Endothelial cell of umbilical vein (primary cell): ENCODE measurements around the gene EPHB6. TPM values are rescaled to one million over a fixed set of nuclear protein-coding genes. Genes with fewer than 3 reads are reported as not detected.

ENCODE experiments used
- BruUV-seq: library from RNA; stranded (reverse); fragments of 400-500 nt; replicated peaks from 2 replicates; lab custom pipeline; 2021; lab: Mats Ljungman, UMichigan
- CTCF ChIA-PET: fragments of 300-600, 350-600 bp; sonication (Branson Sonifier 250); formaldehyde crosslinking; loops from one replicate; lab custom pipeline; 2021; ENCODE audit warnings: antibody characterized with exemption, inconsistent platforms; lab: Charles Lee
- POLR2A ChIA-PET: fragments of 300-600, 350-600 bp; sonication (Branson Sonifier 250); formaldehyde crosslinking; loops from one replicate; lab custom pipeline; 2021; ENCODE audit warnings: antibody characterized with exemption, inconsistent platforms; lab: Charles Lee
- DNase-seq: peaks from one replicate; pipeline ENCODE4 v3.0.0-alpha.2; 2011; ENCODE audit warnings: low read depth, low spot score
- FAIRE-seq: peaks from 2 replicates; lab custom pipeline; 2011; peaks lifted over from hg19 to GRCh38; lab: Jason Lieb, UNC
- H2AFZ ChIP-seq: 2 replicates; pipeline ENCODE4 v1.6.0; 2012; ENCODE audit warnings: low read depth, low read length, control low read depth, inconsistent platforms
- H3K27ac ChIP-seq: 2 replicates; pipeline ENCODE4 v1.5.1; 2011; ENCODE audit warnings: low read depth, mild to moderate bottlenecking, control low read depth, low read length, moderate library complexity; ENCODE audit not compliant: insufficient read depth
- H3K27me3 ChIP-seq, 2 experiments: 2 replicates each; pipeline versions ENCODE4 v1.6.0 to v1.6.1; 2011; ENCODE audit warnings: low read length in 2 of 2, mixed read lengths in 1 of 2; ENCODE audit not compliant: control insufficient read depth in 2 of 2, insufficient read depth in 2 of 2
- H3K36me3 ChIP-seq, 2 experiments: 2 replicates in 1 of 2; 3 replicates in 1 of 2; pipeline ENCODE4 v1.5.1; 2011; ENCODE audit warnings: low read length in 2 of 2, mild to moderate bottlenecking in 1 of 2, moderate library complexity in 1 of 2; ENCODE audit not compliant: control insufficient read depth in 2 of 2, insufficient read depth in 2 of 2; ENCODE audit errors: extremely low read depth in 1 of 2
- H3K4me1 ChIP-seq: 3 replicates; pipeline ENCODE4 v1.5.1; 2011; ENCODE audit warnings: mild to moderate bottlenecking, low read length; ENCODE audit not compliant: control insufficient read depth, insufficient read depth; ENCODE audit errors: extremely low read depth
- H3K4me2 ChIP-seq: 2 replicates; pipeline ENCODE4 v1.6.1; 2011; ENCODE audit warnings: low read length, control low read depth, mixed read lengths; ENCODE audit not compliant: insufficient read depth
- H3K4me3 ChIP-seq, 3 experiments: fragments of 200-600 bp in 1 of 3; sonication (generic), shearing (Covaris generic) in 1 of 3; replicated peaks in 1 of 3; 2 replicates each; pipeline ENCODE4 v1.5.1; 2011 to 2016; ENCODE audit warnings: control low read depth in 3 of 3, low read length in 3 of 3, mild to moderate bottlenecking in 2 of 3, inconsistent platforms in 1 of 3, low read depth in 1 of 3, moderate library complexity in 1 of 3; ENCODE audit not compliant: insufficient read depth in 1 of 3
- H3K79me2 ChIP-seq: 2 replicates; pipeline ENCODE4 v1.6.0; 2012; ENCODE audit warnings: low read length, inconsistent platforms; ENCODE audit not compliant: control insufficient read depth, insufficient read depth
- H3K9ac ChIP-seq: replicated peaks from 2 replicates; pipeline ENCODE3; 2011; ENCODE audit warnings: low read length, control low read depth; ENCODE audit not compliant: insufficient read depth; ENCODE audit errors: extremely low read depth
- H3K9me1 ChIP-seq: replicated peaks from 3 replicates; pipeline ENCODE4 v1.6.0; 2011; ENCODE audit warnings: mild to moderate bottlenecking, low read length; ENCODE audit not compliant: control insufficient read depth, insufficient read depth; ENCODE audit errors: extremely low read depth
- H3K9me3 ChIP-seq: replicated peaks from 2 replicates; pipeline ENCODE4 v1.5.1; 2012; ENCODE audit warnings: low read length, inconsistent platforms; ENCODE audit not compliant: control insufficient read depth, insufficient read depth
- H4K20me1 ChIP-seq: replicated peaks from 2 replicates; pipeline ENCODE3; 2011; ENCODE audit warnings: mild to moderate bottlenecking, low read length; ENCODE audit not compliant: control insufficient read depth, insufficient read depth; ENCODE audit errors: extremely low read depth
- CTCF ChIP-seq, 2 donors: IDR thresholded peaks; 1 replicate in 1 of 2; 2 replicates in 1 of 2; pipeline ENCODE4 v1.5.1; 2011; ENCODE audit warnings: low read length in 2 of 2, mild to moderate bottlenecking in 2 of 2, moderate library complexity in 2 of 2, control low read depth in 1 of 2, inconsistent platforms in 1 of 2, low read depth in 1 of 2; ENCODE audit not compliant: insufficient read depth in 1 of 2; ENCODE audit errors: extremely low read depth in 1 of 2
- EZH2 ChIP-seq: IDR thresholded peaks from 2 replicates; pipeline ENCODE4 v1.6.1; 2012; ENCODE audit warnings: borderline replicate concordance, low read depth, mild to moderate bottlenecking, moderate library complexity, low read length, inconsistent platforms; ENCODE audit not compliant: severe bottlenecking
- FOS ChIP-seq: IDR thresholded peaks from 2 replicates; pipeline ENCODE4 v1.6.1; 2011; ENCODE audit warnings: mild to moderate bottlenecking, low read length, moderate library complexity, borderline replicate concordance; ENCODE audit not compliant: insufficient read depth
- GATA2 ChIP-seq: IDR thresholded peaks from 2 replicates; pipeline ENCODE4 v1.7.0; 2011; ENCODE audit warnings: low read depth, mild to moderate bottlenecking, moderate library complexity, mixed read lengths, low read length; ENCODE audit not compliant: insufficient read length, insufficient read depth
- JUN ChIP-seq: IDR thresholded peaks from 2 replicates; pipeline ENCODE4 v1.6.1; 2011; ENCODE audit warnings: borderline replicate concordance, low read depth; ENCODE audit not compliant: insufficient read length, insufficient read depth
- MAX ChIP-seq: IDR thresholded peaks from 2 replicates; pipeline ENCODE4 v1.6.1; 2011; ENCODE audit not compliant: insufficient read depth, insufficient read length
- MYC ChIP-seq: IDR thresholded peaks from one replicate; pipeline ENCODE4 v1.6.1; 2011; ENCODE audit warnings: mild to moderate bottlenecking, low read depth, low read length
- POLR2A ChIP-seq: IDR thresholded peaks from 2 replicates; pipeline ENCODE4 v1.6.1; 2012; ENCODE audit warnings: low read depth, mild to moderate bottlenecking, control low read depth, low read length
- POLR2AphosphoS5 ChIP-seq: IDR thresholded peaks from 2 replicates; pipeline ENCODE4 v1.6.1; 2012; ENCODE audit warnings: low read depth, mild to moderate bottlenecking, control low read depth, low read length, moderate library complexity; ENCODE audit not compliant: insufficient read depth
- dilution Hi-C: fragments of 300-500 bp; cut with MboI; formaldehyde crosslinking; loops from one replicate; pipeline ENCODE4 v1.15.0; 2019; ENCODE audit warnings: low sequenced_read_pairs; ENCODE audit not compliant: extremely low pct_ligation_motif_present
- intact Hi-C: fragments of 100-400 bp; cut with micrococcal nuclease; formaldehyde crosslinking; loops from one replicate; pipeline ENCODE4 v1.10.0; 2022
- polyA plus RNA-seq, 4 experiments: library from polyadenylated mRNA; depleted of rRNA in 3 of 4; stranded (reverse) in 3 of 4; unstranded in 1 of 4; fragments of >200 nt; gene quantifications; 2 replicates each; pipeline versions ENCODE4 v1.2.1 to v1.2.3, GENCODE V29; 2011 to 2012; ENCODE audit warnings: missing spikeins in 1 of 4
- total RNA-seq: library from RNA; stranded (reverse); gene quantifications from 2 replicates; pipeline ENCODE4 v1.2.3, GENCODE V29; 2021

The EPHB6 gene
- total and polyA plus RNA-seq, 2 donors (not counting 3 experiments of a cell fraction or from before 2014, with no cell fraction given), result 0.86 to 2.9 TPM

- H3K9me1 ChIP-seq, result no peaks in the 10 kb centered on the region
- ChIA-PET CTCF (interaction anchor here (1.0 to 9.8 kb wide), 15 partner anchors 18 to 274 kb away, joined by 3 to 425 read pairs (median 6); no protein-coding TSS in a partner anchor), POLR2A (interaction anchor here (0.6 to 1.8 kb wide), 4 partner anchors 11 to 270 kb away, joined by 3 to 7 read pairs (median 4); no protein-coding TSS in a partner anchor)
- BruUV-seq, result TSS peak; percentile 83
- peak overlapping the region; percentile 45 for H3K4me2 ChIP-seq
- peak overlapping the region in 1 of 3 experiments; percentile 5 for H3K4me3 ChIP-seq
- TF ChIP-seq GATA2 (no peak), FOS (no peak), MAX (no peak), POLR2AphosphoS5 (no peak), POLR2A (no peak), EZH2 (no peak), JUN (no peak), MYC (no peak), CTCF (IDR thresholded peaks at IDR 0.05; ENCODE audit: extremely low read depth in 1 of 2, insufficient read depth in 1 of 2, low read depth in 1 of 2, low read length in 2 of 2) (no peak)
- no peak for DNase-seq
- H3K27me3 ChIP-seq, result no peaks in the 10 kb centered on the region
- dilution Hi-C loops, result no loop called here
- peaks cover 0 to 1% of the 10 kb centered on the region in 2 experiments for H3K36me3 ChIP-seq
- no peaks in the 10 kb centered on the region for H3K79me2 ChIP-seq
- intact Hi-C loops, result loop anchor here (1.0 to 5.0 kb wide), 7 partner anchors 12 to 584 kb away; partner anchors contain the start of gene EPHB6
- FAIRE-seq, result peak; percentile 12
- H3K9ac ChIP-seq, result peak overlapping the region; percentile 60
- H4K20me1 ChIP-seq, result no peaks in the 10 kb centered on the region
- H3K4me1 ChIP-seq, result peaks cover 64% of the 10 kb centered on the region
- peak overlapping the region; percentile 98 for H3K27ac ChIP-seq
- H2AFZ ChIP-seq, result no peak overlapping the region
- H3K9me3 ChIP-seq, result no peaks in the 10 kb centered on the region
These were observed 46.4 kb upstream of the EPHB6 start for GRCh38 chr7:142808461-142808801.
